T-helper 22 cell (primary cell): ENCODE results near the gene CD46.

Experiments
- DNase-seq: peaks from one replicate; pipeline ENCODE4 v3.0.0-alpha.2; 2020; ENCODE audit warnings: low read depth

Gene CD46

GRCh38 chr1:207828485-207829158 is 76.8 kb downstream of the CD46 start:
- peak; percentile 19 for DNase-seq

GRCh38 chr1:207829576-207829975 is 77.7 kb downstream of the CD46 start:
- no peak for DNase-seq

DNA sequence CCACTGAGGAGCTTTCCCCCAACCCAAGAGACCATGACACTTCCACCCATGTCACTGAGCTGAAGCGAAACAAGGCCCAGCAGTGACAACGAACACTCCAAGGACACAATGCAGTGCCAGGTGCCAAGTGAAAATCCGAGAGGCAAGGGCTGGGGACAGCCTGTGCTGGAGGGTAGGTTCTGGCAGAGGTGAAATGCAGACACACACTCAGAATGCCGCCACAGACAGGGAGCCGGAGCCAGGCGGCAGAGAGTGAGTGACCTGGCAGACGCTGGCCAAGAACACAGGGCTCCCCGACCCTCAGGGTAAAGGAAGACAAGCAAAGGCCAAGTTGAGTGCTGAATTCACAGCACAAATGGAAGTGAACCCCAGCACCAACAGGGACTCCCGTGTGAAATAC is 78.9 kb downstream of the CD46 start:
- DNase-seq = no peak

DNA sequence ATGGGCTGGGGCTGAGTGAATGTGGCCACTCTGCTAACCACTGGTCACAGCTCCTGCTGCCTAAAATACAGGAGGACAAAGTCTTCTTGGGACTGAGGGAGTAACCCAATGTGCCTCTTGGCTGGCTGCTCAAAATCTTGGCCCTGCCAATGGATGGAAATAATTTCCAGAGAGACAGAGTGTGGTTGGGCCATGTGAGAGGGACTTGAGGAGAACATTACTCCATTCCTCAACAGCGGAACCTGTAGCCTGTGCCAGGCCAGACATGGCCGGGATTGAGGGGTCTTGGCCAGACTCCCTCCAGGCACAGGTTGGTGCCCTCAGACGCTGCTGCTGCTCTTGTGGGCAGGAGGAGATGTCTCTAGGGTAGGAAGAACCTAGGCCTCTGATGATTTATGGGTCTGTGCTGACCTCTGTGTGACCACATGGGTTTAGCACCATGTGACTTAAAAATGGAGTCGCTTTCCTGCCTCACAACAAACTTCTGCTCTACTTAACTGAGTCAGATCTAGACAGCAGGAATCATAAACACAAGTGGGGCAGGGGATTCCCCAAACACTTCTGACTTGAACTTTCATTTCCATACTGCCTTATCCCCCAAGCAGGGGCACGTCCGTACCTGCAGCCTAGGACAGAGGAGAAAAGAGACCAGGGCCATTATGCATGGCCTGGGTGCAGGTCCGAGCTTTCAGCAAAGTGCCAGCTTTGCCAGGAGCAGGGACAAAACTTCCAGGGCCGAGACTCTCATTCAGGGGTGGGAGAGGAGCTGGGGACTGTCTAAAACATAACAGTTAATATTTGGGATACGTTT is 79.9 kb downstream of the CD46 start:
- DNase-seq = no peak

- no peak for DNase-seq
Measured at GRCh38 chr1:207832796-207833195, 80.9 kb downstream of the CD46 start.

GRCh38 chr1:207833381-207833780 is 81.5 kb downstream of the CD46 start:
- no peak for DNase-seq

DNA sequence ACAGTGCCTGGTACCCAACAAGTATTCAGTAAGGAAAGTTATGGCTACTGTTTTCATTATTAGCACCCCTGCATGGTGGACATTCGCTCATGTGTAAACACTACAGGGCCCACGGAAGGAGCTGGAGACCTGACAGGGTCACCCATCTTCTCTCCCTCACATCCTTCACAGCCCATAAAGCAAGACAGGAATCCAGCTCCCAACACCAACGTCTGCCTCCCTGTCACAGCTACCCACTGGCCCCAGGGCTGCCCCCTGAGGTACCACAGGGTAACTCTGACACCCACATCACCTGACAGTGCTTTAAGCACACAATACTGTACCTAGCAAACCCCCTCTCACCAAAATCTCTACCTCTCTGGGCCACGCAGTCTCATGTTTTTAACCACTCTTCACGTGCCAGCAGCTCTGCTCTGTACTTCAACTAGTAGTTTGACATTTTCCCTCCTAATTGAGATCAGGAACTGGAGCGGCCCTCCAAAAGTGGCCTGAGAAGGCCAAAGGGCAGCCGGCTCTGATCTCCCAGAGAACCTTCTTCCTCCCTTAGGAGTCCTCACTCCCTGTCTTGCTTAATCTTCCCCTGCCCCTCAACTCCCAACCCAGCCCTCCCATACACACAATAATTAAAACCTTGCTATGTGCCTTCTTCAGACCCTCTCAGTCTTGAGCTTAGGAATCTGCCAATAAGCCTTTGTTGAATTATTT is 82.3 kb downstream of the CD46 start:
- no peak for DNase-seq

DNA sequence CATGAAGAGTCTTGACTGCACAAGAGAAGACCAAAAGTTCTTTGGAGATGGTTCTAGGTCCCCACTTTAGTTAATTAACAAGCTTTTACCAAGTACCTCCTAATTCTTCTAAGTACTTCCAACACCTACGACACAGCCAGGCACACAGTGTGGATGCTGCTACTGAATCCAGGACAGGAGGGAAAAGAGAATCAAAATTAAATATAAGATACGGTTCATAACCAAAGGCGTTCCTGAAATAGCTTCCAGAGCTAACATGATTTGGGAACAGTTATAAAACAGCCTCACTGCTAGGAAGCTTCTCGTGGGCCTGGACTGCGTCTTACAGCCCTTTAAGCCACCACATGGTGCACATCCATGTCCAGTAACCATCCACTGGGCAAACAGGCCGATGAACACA is 84.1 kb downstream of the CD46 start:
- no peak for DNase-seq

- no peak for DNase-seq
Measured at GRCh38 chr1:207836591-207837347, 84.9 kb downstream of the CD46 start.

- no peak for DNase-seq
Measured at GRCh38 chr1:207837673-207838072, 85.8 kb downstream of the CD46 start.

GRCh38 chr1:207838156-207839082 is 86.6 kb downstream of the CD46 start:
- DNase-seq = no peak

GRCh38 chr1:207839083-207839413 is 87.2 kb downstream of the CD46 start:
- DNase-seq = no peak

DNA sequence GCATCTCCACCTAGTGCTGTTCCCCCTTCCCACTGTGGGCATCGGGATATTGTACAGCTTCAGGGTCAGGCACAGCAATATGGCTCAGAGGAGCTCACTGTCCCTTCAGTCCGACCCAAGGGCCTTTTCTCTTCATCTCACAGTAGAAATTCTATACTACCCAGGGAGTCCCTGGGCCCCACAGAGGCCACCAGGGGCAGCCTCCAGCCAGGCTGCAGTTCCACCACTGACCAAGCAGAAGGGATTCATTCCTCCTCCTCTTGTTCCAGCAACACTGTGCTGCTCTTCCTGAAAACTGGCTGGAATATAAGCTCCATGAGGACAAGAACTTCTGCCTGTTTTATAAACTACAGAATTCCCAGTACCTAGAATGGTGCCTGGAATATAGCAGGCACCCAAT is 88.5 kb downstream of the CD46 start:
- no peak for DNase-seq

- DNase-seq = no peak
Measured at GRCh38 chr1:207841293-207841692, 89.4 kb downstream of the CD46 start.

GRCh38 chr1:207841901-207842300 is 90.0 kb downstream of the CD46 start:
- no peak for DNase-seq

DNA sequence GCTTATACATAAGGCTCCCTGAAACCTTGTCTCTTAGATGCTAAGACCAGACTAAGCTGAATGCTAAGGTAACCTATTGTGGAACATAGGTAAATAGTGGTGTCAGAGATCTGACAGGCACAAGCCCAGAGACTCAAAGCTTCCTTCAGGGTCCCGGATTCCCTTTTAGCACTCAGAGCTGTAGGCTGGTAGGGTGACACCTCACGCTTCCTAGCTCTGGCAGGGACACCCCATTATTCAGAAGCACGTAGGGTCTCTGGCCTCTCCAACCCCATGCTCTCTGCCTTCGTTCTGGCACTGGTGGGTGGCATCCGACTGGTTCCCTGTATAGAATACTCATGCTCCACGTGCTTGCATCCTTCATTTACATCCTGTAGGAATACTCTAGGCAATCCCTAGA is 90.7 kb downstream of the CD46 start:
- DNase-seq = no peak

- DNase-seq = no peak
Measured at GRCh38 chr1:207844371-207844770, 92.5 kb downstream of the CD46 start.
